Fibroblast of lung (primary cell): ENCODE results near the gene BCL6B. TPM values are rescaled to one million over a fixed set of nuclear protein-coding genes. Genes with fewer than 3 reads are reported as not detected.

Experiments used
- DNase-seq, 2 donors: peaks; one replicate each; pipeline versions ENCODE4 v3.0.0 to v3.0.0-alpha.2; 2010; ENCODE audit warnings: low read depth in 2 of 2
- H2AFZ ChIP-seq: 2 replicates; pipeline ENCODE4 v1.5.1; 2012; ENCODE audit warnings: low read length, control low read depth, inconsistent platforms
- H3K27ac ChIP-seq: 2 replicates; pipeline ENCODE4 v1.5.1; 2011; ENCODE audit warnings: low read length, control low read depth; ENCODE audit not compliant: insufficient read depth
- H3K27me3 ChIP-seq: 2 replicates; pipeline ENCODE4 v1.5.1; 2011; ENCODE audit warnings: mild to moderate bottlenecking, low read length; ENCODE audit not compliant: control insufficient read depth, insufficient read depth
- H3K36me3 ChIP-seq: 2 replicates; pipeline ENCODE4 v1.5.1; 2011; ENCODE audit warnings: low read length; ENCODE audit not compliant: control insufficient read depth, insufficient read depth
- H3K4me1 ChIP-seq: 2 replicates; pipeline ENCODE4 v1.5.1; 2011; ENCODE audit warnings: low read length; ENCODE audit not compliant: control insufficient read depth, insufficient read depth; ENCODE audit errors: extremely low read depth
- H3K4me2 ChIP-seq: 2 replicates; pipeline ENCODE4 v1.5.1; 2011; ENCODE audit warnings: low read length, control low read depth; ENCODE audit not compliant: insufficient read depth; ENCODE audit errors: extremely low read depth
- H3K4me3 ChIP-seq, 4 experiments: fragments of 200-600 bp in 1 of 4; sonication (generic) in 1 of 4; replicated peaks in 1 of 4; 2 replicates each; pipeline ENCODE4 v1.5.1; 2011 to 2016; ENCODE audit warnings: low read length in 4 of 4, low read depth in 3 of 4, mild to moderate bottlenecking in 3 of 4, control low read depth in 2 of 4, inconsistent platforms in 1 of 4, mixed read lengths in 1 of 4; ENCODE audit not compliant: insufficient read depth in 1 of 4; ENCODE audit errors: control extremely low read depth in 1 of 4
- H3K79me2 ChIP-seq: 2 replicates; pipeline ENCODE4 v1.5.1; 2012; ENCODE audit warnings: mild to moderate bottlenecking, low read length, inconsistent platforms; ENCODE audit not compliant: control insufficient read depth, insufficient read depth
- H3K9ac ChIP-seq: 2 replicates; pipeline ENCODE4 v1.5.1; 2011; ENCODE audit warnings: mild to moderate bottlenecking, low read length, control low read depth; ENCODE audit not compliant: insufficient read depth
- H3K9me3 ChIP-seq: 2 replicates; pipeline ENCODE4 v1.5.1; 2012; ENCODE audit warnings: low read depth, low read length; ENCODE audit not compliant: control insufficient read depth, insufficient read depth
- H4K20me1 ChIP-seq: 2 replicates; pipeline ENCODE4 v1.5.1; 2011; ENCODE audit warnings: low read length; ENCODE audit not compliant: control insufficient read depth, insufficient read depth; ENCODE audit errors: extremely low read depth
- CTCF ChIP-seq, 2 donors: IDR thresholded peaks in 1 of 2; conservative IDR thresholded peaks in 1 of 2; 1 replicate in 1 of 2; 2 replicates in 1 of 2; pipeline ENCODE4 v1.5.1; 2011 to 2012; ENCODE audit warnings: low read length in 2 of 2, control low read depth in 1 of 2, inconsistent platforms in 1 of 2, low read depth in 1 of 2, mild to moderate bottlenecking in 1 of 2
- EZH2 ChIP-seq: IDR thresholded peaks from 2 replicates; pipeline ENCODE4 v1.5.1; 2012; ENCODE audit warnings: low read length, control low read depth, mild to moderate bottlenecking; ENCODE audit errors: missing control alignments
- polyA plus RNA-seq, 2 donors: library from polyadenylated mRNA; depleted of rRNA in 1 of 2; stranded (reverse) in 1 of 2; unstranded in 1 of 2; fragments of >200 nt; gene quantifications; 2 replicates each; pipeline ENCODE4 v1.2.1, GENCODE V29; 2011 to 2012; ENCODE audit warnings: missing spikeins in 1 of 2
- total RNA-seq: library from RNA; depleted of rRNA; stranded (reverse); fragments of >200 nt; gene quantifications from 2 replicates; pipeline ENCODE4 v1.2.1, GENCODE V29; 2014

Gene BCL6B
- total and polyA plus RNA-seq, 2 donors (not counting 1 experiment from before 2014, with no cell fraction given), result 0.02 to 0.50 TPM

GRCh38 chr17:7041607-7042500 is 19.0 kb downstream of the BCL6B start:
- no peak overlapping the region for H3K9ac ChIP-seq
- no peak for DNase-seq
- no peak overlapping the region for H2AFZ ChIP-seq
- H3K27me3 ChIP-seq, result peaks cover 18% of the 10 kb centered on the region
- no peak overlapping the region for H3K27ac ChIP-seq
- peaks cover 3% of the 10 kb centered on the region for H3K4me1 ChIP-seq
- H3K36me3 ChIP-seq, result no peaks in the 10 kb centered on the region
- H3K9me3 ChIP-seq, result no peaks in the 10 kb centered on the region
- no peaks in the 10 kb centered on the region for H4K20me1 ChIP-seq
- no peak overlapping the region for H3K4me2 ChIP-seq
- H3K4me3 ChIP-seq, result no peak overlapping the region
- H3K79me2 ChIP-seq, result no peaks in the 10 kb centered on the region
- TF ChIP-seq EZH2 (no peak), CTCF (conservative IDR thresholded peaks at IDR 0.05 in 1 of 2, IDR thresholded peaks at IDR 0.05 in 1 of 2; ENCODE audit: low read depth in 1 of 2, low read length in 2 of 2) (no peak)

GRCh38 chr17:7042501-7043181 is 19.8 kb downstream of the BCL6B start:
- H3K36me3 ChIP-seq, result no peaks in the 10 kb centered on the region
- H3K4me3 ChIP-seq, result no peak overlapping the region

More at GRCh38 chr17:7042501-7043181, 19.8 kb downstream of the BCL6B start:
- Histone ChIP-seq H3K9ac (no peak overlapping the region), H2AFZ (no peak overlapping the region), H3K27ac (no peak overlapping the region), H3K27me3 (peaks cover 18% of the 10 kb centered on the region), H3K9me3 (no peaks in the 10 kb centered on the region), H3K4me2 (no peak overlapping the region), H4K20me1 (no peaks in the 10 kb centered on the region), H3K4me1 (peaks cover 3% of the 10 kb centered on the region), H3K79me2 (no peaks in the 10 kb centered on the region)
- no peak for TF ChIP-seq EZH2
- no peak for TF ChIP-seq CTCF (conservative IDR thresholded peaks at IDR 0.05 in 1 of 2, IDR thresholded peaks at IDR 0.05 in 1 of 2; ENCODE audit: low read depth in 1 of 2, low read length in 2 of 2)
- DNase-seq, result no peak
